CD4-positive, alpha-beta T cell treated with Interleukin-17A for 4 hours (primary cell): Measurements from ENCODE around the gene EHMT1.

ENCODE experiments used
- DNase-seq: peaks from one replicate; pipeline ENCODE4 v3.0.0-alpha.2; 2020; ENCODE audit warnings: mixed read lengths

Gene EHMT1

GRCh38 chr9:137674976-137675320 lies 56.1 kb downstream of the EHMT1 start:
- DNase-seq = no peak

- no peak for DNase-seq
Observed at GRCh38 chr9:137676998-137677397, 58.2 kb downstream of the EHMT1 start.

DNA sequence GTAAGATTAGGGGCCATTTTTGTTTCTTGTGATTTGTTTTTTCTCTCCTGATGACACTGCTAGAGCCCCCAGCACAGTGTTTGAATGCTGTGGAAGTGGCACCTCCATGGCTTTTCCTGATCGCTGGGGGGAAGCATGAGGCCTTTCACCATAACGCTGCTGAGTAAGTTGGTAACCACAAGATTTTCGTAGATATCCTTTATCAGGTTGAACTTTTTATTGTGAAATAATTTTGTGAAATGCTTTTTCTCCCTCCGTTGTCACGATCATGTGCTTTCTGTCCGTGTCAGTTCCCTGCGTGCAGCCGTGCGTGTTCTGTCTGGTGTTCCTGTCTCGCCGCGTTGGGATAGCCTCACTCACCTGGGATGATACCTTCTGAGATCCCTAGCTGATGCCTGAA lies 59.4 kb downstream of the EHMT1 start:
- DNase-seq = no peak

GRCh38 chr9:137679249-137679648 lies 60.4 kb downstream of the EHMT1 start:
- no peak for DNase-seq

DNA sequence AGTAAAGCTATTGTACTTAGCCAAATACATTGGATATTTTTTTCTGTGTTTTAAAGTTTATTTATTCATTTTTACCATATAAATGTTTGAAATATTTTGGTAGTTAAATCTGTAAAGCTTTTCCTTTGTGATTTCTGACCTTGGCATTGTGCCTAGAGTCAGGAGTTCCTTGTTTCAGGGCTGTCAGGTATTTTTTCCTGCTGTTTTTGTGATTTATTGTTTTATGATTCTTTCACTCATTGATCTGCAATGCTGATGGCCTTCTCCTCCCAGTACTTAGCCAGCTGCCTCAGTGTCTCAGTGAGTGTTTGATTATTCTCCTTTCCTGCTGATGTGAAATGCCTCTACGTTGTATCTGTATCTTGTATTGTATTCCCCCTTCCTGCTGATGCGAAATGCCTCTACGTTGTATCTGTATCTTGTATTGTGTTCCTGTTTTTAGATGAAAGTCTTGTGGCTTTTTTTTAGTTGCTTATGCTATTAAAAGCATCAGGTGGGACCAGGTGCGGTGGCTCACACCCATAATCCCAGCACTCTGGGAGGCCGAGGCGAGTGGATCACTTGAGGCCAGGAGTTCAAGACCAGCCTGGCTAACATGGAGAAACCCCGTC lies 61.0 kb downstream of the EHMT1 start:
- DNase-seq = no peak

DNA sequence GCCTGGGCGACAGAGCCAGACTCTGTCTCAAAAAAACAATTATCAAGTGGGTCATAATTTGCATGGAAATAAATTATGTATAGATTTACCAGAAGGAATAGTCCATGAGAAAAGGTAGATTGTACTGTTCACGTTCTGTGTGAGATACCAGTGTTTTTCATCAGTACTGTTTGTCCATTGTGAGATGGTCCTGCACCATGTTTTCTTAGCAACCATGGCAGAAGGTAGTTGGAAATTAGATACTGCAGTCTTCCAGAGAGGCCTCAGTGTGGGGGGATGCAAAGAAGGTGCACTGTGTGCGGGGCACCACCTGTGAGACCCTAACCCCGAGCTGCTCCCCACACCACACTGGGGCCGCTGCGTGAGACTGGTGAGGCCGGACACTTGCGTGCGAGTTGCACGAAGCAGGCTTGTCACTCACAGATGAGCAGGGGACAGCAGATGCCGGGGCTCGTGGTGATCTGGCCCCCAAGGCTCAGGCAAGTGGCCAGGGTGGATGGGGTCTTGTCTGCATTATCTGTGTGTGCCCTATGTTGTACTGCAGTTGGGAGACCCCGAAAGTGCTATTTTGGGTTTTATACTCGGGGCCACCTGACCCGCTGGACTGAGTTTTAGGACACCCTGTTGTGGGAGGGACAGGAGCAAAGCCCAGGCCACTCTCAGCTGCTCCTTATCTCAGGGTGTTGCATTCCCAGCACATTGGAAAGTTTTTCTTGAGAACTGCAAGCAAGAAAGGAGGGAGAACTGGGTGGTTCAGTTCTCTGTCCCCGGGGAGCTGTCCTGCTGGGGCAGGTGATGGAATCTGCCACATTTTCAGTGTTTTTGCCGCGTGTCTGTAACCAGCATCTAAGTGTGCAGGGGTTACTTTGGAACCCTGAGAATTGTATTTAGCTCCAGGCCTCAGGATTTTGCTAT lies 61.9 kb downstream of the EHMT1 start:
- no peak for DNase-seq

DNA sequence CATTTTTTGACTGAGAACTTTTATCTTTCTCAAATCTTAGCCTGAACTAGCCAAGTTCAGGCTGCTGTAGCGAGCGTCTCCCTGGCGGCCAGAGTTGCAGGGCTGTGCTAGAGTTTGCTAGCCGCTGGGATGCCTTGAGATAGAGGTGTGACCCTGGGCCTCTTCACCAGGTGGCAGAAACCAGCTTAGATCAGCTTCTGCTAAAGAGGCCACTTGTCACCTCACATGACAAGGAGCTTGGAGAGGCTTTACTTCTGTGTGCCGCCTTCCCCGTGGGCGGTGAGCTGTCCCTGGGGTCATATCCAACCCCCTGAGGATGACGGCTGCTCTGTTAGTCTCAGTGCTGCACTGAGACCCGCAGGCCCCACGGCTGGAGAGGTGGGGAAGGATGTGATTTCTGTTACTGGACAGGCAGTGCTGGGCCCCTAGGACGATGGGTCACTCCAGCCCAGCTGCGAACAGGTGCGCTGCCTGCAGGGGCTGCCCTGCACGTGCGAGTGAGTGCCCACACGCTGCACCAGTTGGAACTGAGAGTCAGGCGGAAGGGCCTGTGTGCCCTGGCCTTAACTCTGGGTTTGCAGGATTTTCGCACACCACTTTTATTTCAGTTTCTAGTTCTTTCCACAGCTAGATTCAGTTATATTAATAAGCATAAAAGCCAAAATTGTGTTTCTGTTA lies 63.8 kb downstream of the EHMT1 start:
- DNase-seq = no peak

- no peak for DNase-seq
Observed at GRCh38 chr9:137683262-137683864, 64.6 kb downstream of the EHMT1 start.

- no peak for DNase-seq
Observed at GRCh38 chr9:137685035-137685740, 66.4 kb downstream of the EHMT1 start.

GRCh38 chr9:137685741-137686420 lies 67.1 kb downstream of the EHMT1 start:
- no peak for DNase-seq

- no peak for DNase-seq
Observed at GRCh38 chr9:137688261-137688660, 69.5 kb downstream of the EHMT1 start.

GRCh38 chr9:137688725-137689124 lies 69.9 kb downstream of the EHMT1 start:
- no peak for DNase-seq

DNA sequence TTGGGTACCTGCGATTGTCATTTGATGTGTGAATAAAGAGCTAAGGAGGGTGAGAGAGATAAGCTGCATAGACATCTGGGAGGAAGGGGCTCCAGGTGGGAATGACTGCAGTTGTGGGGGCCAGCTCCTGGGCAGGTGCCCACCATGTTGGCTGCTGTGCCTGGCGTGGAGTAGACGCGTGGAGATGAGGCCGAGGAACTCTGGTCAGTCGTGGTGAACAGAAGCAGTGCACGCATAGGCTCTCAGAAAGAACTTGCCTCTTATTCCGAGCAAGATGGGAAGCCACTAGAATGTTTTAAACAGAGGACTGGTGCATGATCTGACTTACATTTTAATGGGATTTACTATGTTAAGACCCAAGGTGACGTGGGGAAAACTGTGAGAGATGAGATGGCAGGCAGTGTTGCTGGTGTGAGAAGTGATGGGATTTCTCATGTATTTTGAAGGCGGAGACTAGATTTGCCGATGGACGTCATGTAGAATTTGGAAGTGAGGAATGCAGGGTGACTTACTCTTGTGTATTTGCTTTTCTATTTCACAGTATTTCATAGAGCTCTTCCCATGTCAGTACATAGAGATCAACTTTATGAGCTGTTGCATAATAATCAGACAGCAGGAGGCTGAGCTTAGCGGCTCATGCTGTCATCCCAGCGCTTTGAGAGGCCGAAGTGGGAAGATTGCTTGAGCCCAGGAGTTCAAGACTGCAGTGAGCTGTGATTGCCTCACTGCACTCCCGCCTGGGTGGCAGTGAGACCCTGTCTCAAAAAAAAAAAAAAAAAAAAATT lies 71.1 kb downstream of the EHMT1 start:
- no peak for DNase-seq

GRCh38 chr9:137690930-137691645 lies 72.3 kb downstream of the EHMT1 start:
- no peak for DNase-seq

DNA sequence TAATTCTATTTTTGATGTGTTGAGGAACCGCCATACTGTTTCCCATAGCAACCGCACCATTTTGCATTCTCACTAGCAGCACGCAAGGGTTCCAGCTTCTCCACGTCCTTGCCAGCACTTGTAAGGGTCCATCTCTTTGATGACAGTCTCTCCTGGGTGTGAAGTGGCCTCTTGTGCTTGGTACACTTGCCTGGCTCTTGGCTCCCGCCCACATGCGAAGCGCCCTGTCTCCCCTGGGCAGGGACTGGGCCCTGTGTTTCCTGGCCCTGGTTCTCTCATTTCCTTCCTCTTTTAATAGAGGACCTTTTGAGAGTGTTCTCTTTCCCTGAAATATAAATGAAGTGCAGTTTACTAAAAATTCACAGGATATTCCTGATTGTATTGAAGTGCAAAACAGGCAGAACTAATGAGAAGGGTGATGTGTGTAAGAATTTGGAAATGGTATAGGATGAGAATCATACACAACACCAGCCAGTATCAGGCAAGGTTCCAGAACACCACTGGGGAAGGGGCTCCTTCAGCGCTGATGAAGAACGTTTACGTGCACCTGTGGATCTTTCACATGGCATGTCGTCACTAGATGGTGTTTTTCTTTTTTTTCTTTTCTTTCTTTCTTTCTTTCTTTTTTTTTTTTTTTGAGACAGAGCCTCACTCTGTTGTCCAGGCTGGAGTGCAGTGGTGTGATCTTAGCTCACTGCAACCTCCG lies 73.0 kb downstream of the EHMT1 start:
- DNase-seq = no peak

DNA sequence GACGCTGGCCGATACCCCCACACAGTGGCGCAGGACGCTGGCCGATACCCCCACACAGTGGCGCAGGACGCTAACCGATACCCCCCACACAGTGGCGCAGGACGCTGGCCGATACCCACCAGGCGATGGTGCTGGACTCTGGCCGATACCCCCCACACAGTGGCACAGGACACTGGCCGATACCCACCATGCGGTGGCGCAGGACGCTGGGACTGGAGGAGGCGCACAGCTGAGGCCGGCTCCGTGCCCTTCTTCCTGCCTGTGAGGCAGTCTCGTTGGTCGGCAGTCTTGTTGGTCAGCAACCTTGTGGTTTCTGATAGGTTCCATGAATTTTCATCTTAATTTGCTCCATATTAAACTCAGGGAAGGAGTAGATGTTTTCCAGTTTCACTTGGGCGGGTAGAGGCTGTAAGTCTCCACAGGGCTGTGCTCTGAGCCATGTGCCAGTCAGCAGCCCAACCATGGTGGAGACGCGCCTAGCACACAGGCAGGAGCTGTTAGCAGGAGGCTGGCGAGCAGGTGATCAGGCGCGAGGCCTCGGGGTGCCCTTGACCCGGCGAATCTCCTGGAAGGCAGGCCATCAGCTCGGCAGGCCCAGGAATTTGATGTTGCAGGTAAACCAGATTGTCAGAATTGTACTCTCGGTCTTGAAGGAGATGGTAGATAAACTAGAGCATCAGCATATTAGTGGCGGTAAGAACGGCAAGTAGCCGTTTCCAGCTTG lies 75.6 kb downstream of the EHMT1 start:
- DNase-seq = no peak

DNA sequence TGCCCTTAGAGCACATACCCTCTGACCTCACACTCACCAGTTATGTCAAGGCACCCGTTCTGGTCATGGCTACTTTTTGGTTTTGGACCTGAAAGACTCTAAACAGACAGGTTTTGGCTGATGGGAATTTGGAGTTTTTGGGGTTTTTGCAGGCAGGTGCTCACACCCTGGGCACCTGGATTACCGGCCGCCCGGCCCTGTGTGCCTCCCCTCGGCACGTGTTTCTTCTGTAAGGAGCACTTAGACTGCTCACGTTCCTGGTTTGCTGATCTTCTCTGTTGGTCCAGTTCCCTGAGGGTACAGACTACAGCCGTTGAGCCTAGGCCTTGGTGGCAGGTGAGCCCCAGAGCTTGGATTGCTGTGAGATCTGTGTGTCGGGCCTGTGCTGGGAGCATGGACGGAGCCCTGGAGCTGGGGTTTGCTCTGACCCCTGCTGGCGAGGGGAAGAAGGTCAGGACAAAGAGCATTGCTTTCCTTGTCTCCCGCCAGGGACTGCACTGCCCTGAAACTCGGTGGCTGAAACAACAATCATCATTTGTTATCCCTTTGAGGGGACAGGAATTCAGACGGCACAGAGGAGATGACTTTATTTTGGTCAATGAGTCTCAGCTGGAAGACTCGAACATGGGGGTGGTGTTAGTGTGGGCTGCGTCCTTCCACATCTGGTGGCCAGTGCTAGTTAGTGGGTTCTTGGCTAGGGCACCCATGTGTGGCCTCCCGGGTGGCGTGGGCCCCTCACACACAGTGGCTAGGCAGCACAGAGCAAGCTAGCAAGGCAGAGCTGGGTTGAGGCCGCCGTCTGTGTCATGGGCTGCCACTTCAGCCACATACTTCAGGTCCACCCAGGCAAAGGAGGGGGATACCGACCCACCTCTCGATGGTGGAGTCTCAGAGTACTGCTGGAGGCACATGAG lies 76.4 kb downstream of the EHMT1 start:
- peak; percentile 37 for DNase-seq
